ENCODE data around the gene ADAMTS9.

Gene ADAMTS9

GRCh38 chr3:64493149-64493548, 194.7 kb downstream of the ADAMTS9 start:
- DNase-seq (ENCODE audit: low read depth in 2 of 2, low spot score in 1 of 2), result no peak

- DNase-seq (ENCODE audit: low read depth in 2 of 2, low spot score in 1 of 2), result no peak
Measured at GRCh38 chr3:64491843-64492242, 196.0 kb downstream of the ADAMTS9 start.

DNA sequence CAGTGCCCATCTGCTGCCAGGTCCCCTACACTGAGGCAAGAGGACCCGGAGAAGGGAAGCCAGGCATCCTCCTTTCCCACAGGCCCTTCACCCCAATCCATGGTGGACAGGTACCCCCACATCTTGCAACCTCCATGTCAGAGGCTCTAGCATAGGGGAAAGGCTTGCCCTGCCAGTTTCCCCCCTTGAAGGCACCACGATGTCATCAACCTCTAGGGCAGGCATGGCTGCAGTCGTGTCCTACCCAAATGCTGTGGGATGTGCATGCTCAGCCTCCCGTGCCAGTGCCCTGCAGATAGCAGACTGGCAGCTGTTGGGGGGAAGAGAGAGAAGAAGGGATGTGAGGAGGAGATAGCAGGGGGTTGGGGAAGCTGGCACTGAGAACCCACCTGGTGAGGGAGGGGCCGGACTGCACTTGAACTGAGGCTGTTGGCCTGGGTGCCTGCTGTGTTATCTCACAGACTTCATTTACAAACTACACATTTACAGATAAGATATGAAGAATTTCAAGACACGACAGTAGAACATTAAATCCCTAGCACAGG, 197.5 kb downstream of the ADAMTS9 start:
- DNase-seq (ENCODE audit: low read depth in 2 of 2, low spot score in 1 of 2), result no peak

GRCh38 chr3:64489361-64490044, 198.3 kb downstream of the ADAMTS9 start:
- DNase-seq (ENCODE audit: low read depth in 2 of 2, low spot score in 1 of 2), result no peak

DNA sequence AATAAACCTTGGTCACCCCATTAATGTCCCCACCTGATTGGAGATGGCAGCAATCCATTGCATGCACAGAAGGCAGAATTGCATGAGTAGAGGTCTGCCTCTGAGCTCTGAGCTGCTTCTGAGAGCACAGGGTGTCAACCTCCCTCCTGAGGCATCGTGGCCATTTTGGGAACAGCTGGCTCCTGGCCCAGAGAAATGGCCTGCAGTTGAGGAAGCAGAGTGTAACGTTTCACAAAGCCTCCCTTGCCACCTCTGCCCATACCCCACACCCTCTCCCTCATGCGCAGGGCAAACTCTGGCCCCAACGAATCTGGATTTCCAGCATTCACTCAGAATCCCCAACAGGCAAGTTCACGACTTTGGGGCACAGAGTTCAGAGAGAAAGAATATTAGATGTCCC, 198.9 kb downstream of the ADAMTS9 start:
- no peak for DNase-seq (ENCODE audit: low read depth in 2 of 2, low spot score in 1 of 2)

GRCh38 chr3:64484289-64484992, 203.4 kb downstream of the ADAMTS9 start:
- DNase-seq (ENCODE audit: low read depth in 2 of 2, low spot score in 1 of 2), result peak in 1 of 2 donors; percentile 26

DNA sequence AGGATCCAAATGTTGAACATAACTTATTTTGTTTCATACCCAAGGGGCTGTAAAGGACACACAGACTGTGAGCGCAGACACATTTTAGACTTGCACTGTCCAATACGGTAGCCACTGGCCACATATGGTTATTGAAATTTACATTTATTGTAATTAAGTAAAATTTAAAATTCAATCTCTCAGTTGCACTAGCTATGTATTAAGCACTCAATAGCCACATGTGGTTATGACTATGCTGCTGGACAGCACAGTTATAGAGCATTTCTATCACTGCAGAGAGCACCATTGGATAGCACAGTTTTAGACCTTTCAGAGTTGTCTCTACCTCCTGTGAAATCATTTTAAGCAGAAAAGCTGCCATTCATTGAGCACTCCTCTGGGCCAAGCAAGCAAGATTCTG, 204.3 kb downstream of the ADAMTS9 start:
- DNase-seq (ENCODE audit: low read depth in 2 of 2, low spot score in 1 of 2), result no peak

DNA sequence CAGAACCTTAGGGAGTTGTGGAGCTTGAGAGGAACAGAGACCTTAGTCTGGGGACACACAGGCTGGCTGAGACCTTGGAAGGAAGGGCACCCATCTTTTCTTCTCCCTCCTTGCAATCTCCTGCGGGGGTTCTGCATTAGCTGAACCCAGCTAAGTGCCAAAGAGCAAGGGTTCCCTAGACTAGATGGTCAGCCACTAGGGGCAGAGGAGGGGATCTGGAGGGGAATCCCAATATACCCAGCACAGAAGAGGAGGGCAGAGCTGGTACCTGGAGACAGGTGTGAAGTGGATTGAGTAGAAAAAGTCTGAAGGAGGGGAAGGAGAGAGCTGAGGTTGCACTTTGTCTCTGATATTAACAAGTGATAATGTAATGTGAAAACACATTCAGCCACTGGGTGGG, 212.8 kb downstream of the ADAMTS9 start:
- DNase-seq (ENCODE audit: low read depth in 2 of 2, low spot score in 1 of 2), result no peak

GRCh38 chr3:64473466-64473865, 214.3 kb downstream of the ADAMTS9 start:
- DNase-seq (ENCODE audit: low read depth in 2 of 2, low spot score in 1 of 2), result no peak

DNA sequence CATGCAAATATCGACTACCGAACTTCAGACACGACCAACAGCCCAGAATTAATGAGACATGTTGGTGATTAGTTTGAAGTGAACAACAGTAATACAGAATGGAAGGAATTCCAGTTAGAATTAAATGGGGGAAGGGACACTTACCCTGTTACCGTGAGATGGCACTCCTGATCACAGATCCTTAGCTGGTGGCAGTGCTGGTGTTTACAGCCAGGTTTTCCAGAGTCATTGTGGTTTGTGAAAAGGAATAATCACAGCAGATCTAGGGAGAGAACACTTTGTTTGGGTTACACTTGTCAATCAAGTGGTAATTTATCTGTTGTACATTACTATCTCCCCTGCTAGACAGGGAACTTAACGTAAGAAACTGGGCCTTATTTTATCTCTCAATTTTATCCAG, 217.4 kb downstream of the ADAMTS9 start:
- no peak for DNase-seq (ENCODE audit: low read depth in 2 of 2, low spot score in 1 of 2)

- no peak for DNase-seq (ENCODE audit: low read depth in 2 of 2, low spot score in 1 of 2)
Measured at GRCh38 chr3:64467255-64467944, 220.4 kb downstream of the ADAMTS9 start.
